G401.6 (cell line): ENCODE data around the gene GALNTL6.

ENCODE experiments used
- FAIRE-seq: peaks from 2 replicates; lab custom pipeline; 2012; peaks lifted over from hg19 to GRCh38; lab: Jason Lieb, UNC

GALNTL6 gene

DNA sequence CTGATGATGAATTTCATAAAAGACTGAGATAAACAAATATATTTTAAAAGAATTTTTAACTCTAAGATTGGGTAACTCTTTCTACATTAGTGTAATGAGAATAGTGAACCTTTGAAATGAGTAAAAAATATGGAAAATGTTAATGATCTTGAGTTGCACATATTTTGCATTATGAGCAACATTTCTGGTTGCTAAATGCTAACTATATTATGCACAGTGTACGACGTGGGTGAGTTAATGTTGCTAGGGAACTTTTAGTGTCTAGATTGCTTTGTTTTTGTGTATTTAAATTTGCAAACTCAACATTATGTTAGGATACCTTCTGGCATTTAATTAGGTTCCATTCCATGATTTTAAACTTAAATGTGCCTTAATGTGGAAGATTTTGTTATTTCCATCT is 742.5 kb downstream of the GALNTL6 start:
- no peak for FAIRE-seq

- no peak for FAIRE-seq
Measured at GRCh38 chr4:172573899-172574298, 760.7 kb downstream of the GALNTL6 start.

DNA sequence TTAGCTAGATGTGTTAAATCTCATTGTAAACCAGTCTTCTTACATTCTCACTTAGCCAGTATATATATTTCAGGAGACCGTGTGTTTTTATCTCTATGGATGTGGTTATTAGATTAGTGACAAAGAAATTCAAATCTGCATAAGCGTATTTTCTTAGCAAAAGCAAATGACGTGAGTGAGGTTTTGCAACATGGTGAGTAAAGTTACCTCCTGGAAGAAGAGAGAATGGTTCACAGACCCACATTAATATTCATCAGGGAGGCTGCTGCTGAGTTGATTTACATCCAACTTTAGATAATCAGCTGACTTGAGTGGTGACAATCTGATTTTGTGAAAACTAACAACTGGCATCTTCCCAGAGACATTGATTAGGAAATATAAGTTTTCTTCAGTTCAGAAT is 765.5 kb downstream of the GALNTL6 start:
- FAIRE-seq: no peak

DNA sequence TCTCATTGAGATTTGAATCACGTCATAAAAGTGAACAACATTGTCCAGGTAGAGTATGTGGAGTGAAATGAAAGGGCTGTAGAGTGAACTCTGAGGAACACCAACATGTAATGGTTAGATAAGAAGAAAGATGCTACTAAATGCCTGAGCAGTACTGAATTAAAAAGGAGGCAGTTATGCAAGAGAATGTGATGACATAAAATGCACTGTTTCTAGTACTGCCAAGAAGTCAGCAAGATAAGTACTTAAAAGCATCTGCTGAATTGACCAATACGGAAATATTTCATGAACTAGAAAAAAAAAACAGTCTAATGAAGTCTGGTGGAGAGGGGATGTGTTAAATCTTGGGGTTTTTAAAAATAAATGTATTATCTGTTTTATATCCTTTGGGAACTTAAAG is 771.6 kb downstream of the GALNTL6 start:
- no peak for FAIRE-seq

- FAIRE-seq: no peak
Measured at GRCh38 chr4:172596206-172596605, 783.0 kb downstream of the GALNTL6 start.

DNA sequence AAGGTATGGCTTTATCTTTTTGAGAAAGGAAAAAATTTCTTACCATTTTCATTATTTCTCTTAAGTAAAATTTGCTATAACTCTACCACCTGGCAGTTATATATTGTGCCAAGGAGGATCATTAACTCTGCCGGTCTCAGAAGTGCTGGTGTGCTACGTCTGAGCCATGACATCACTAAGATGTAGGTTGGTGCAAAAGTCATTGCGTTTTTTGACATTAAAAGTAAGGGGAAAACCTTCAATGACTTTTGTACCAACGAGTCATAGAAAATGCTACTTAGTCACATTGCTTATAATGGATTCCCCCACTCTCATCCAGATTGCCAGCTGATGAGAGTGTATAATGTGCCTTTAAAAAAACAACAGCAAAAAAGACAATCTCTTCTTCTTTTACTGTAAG is 786.4 kb downstream of the GALNTL6 start:
- no peak for FAIRE-seq

- FAIRE-seq: no peak
Measured at GRCh38 chr4:172601195-172601594, 788.0 kb downstream of the GALNTL6 start.

- FAIRE-seq: no peak
Measured at GRCh38 chr4:172619218-172619617, 806.0 kb downstream of the GALNTL6 start.

GRCh38 chr4:172619798-172620197 is 806.6 kb downstream of the GALNTL6 start:
- no peak for FAIRE-seq

- FAIRE-seq: no peak
Measured at GRCh38 chr4:172628263-172628662, 815.1 kb downstream of the GALNTL6 start.

GRCh38 chr4:172630280-172630679 is 817.1 kb downstream of the GALNTL6 start:
- no peak for FAIRE-seq

DNA sequence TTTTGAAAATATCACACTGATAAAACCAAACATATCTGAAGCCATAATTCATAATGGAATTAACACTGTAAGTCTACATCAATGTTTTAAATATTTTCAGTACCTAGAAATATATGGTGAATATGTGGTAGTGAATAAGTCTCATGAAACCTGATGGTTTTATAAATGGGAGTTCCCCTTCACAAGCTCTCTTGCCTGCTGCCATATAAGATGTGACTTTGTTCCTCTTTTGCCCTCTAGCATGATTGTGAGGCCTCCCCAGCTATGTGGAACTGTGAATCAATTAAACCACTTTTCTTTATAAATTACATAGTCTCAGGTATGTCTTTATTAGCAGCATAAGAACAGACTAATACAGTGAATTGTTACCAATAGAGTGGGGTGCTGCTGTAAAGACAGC is 818.6 kb downstream of the GALNTL6 start:
- no peak for FAIRE-seq

- no peak for FAIRE-seq
Measured at GRCh38 chr4:172648471-172648870, 835.3 kb downstream of the GALNTL6 start.

GRCh38 chr4:172649143-172649542 is 835.9 kb downstream of the GALNTL6 start:
- FAIRE-seq: no peak

- no peak for FAIRE-seq
Measured at GRCh38 chr4:172650758-172651530, 837.7 kb downstream of the GALNTL6 start.

DNA sequence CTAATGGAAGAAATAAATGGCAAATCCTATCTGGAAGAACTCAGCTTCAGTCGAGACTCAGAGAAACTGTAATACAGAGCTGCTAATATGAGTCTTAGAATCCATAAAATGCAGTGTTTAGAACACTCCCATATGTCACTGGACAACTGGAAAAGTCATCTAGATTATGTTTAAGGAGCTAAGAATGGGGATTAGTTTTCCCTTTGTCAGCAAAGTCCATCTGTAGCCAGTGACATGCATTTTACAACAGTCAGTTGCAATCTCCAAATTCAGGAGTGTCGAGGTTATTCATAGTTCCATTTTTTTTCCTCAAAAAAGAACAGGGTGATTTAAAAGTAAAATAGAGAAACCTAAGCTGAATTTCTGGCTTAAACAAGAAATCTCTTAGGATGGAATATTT is 838.8 kb downstream of the GALNTL6 start:
- FAIRE-seq: no peak

DNA sequence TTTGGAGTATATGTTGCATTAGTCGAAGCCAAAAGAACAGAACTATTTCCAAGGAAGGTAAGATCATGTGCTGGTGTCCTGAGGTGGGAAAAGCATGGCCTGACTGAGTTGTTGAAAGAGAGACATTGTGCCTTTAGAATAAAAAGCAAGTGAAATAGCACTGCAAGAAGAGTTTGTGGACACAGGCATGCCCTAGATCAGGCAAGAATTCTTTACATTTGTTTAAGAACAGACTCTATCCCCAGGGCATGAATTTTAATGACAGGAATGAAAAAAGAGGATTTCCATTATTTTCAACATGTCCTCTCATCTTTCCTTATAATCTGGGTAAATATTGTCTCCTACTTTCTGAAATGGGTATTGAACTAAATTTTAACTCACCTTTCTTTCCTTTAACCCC is 839.2 kb downstream of the GALNTL6 start:
- FAIRE-seq: no peak

DNA sequence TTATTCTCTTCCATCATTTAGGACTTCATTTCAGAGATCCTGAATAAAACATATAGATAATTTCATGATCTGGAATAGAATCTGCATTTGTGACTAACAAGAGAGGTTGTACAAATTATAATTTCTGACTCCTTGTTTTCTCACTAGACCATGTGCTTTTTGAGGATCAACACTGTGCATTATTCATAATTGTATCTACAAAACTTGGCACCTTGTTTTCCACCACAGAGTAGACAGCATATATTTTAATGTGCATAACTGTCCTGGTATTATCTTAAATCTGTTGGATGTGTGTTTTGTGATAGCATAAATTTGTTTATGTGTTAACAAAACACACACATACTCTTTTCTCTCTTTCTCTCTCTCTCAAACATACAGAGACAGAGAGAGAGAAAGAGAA is 840.5 kb downstream of the GALNTL6 start:
- FAIRE-seq: no peak

- FAIRE-seq: no peak
Measured at GRCh38 chr4:172654457-172654856, 841.3 kb downstream of the GALNTL6 start.

- no peak for FAIRE-seq
Measured at GRCh38 chr4:172656055-172656454, 842.9 kb downstream of the GALNTL6 start.

DNA sequence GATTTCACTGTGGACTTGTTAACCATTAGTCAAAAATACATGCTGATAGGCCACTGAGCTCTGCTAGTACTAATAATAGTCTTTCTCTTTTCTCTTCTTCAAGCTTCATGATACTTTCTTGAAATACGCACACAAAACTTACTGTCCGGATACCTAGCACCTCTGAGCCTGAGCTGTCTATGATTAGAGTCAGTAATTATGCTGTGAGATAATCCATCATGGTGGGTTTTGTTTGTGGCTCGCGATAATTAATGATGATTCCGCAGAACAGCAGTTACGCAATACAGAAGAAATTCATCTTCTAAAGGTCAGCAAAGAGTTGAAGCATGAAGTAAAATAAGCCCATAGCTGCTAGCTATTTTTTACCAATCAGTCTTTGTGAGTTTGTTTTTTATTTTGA is 843.9 kb downstream of the GALNTL6 start:
- FAIRE-seq: no peak

- no peak for FAIRE-seq
Measured at GRCh38 chr4:172660251-172660650, 847.0 kb downstream of the GALNTL6 start.

DNA sequence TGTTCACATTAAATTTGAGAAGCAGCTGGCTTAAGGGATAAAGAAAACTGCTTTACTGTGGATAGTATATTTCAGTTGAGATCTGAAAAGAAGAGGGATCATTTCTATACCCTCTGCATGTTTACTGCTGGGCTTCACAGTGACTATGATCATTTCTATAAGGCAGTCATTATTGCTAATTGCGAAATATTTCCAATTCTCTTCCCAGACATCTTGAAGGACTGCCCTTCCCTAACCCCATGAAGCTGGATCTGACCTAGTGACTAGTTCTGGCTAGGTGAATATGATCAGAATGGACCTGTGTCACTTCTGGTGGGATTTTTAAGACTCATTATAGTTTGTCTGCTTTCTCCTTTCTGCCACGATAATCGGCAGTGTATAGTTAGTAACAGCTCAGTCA is 848.9 kb downstream of the GALNTL6 start:
- no peak for FAIRE-seq

DNA sequence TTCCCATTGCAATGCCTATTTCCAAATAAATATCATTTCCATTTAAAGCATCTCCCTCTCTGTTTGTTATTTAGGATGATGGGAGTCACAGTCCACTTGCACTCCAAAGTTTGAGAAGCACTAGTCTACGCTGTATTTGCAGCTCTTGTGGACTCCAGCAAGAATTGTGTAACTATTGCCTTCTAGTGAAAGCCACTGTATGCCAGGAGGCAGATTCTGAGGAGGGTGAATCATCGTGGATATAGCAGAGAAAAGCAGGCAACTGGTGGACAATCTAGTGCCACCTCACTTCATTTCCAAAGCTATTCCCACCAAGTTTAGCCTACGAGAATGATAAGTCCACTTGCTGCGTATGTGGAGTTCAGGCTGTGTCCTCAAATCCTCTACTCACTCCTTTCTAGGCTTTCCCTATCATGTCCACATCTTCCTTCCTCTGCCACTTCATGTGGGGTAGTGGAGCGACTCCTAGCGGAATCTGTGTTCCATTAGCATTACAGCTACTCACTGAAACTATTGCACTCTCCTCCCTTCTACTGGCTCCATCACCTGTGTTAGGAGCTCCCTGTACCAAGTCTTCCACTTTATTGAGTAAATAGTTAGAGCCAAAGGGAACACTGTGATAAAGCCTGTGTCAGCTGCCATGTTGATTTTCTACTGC is 853.6 kb downstream of the GALNTL6 start:
- FAIRE-seq: no peak
